Adrenal gland (tissue), 12 donors: ENCODE data around the gene RALGAPB. TPM values are rescaled to one million over a fixed set of nuclear protein-coding genes. Genes with fewer than 3 reads are reported as not detected.

Experiments
- DNase-seq, 7 donors: peaks; one replicate each; pipeline ENCODE4 v3.0.0-alpha.2; 2019 to 2020
- H3K27ac ChIP-seq, 5 donors: fragments of 200-600 bp; sonication (generic) in 4 of 5; 1 replicate in 3 of 5; 2 replicates in 2 of 5; pipeline versions ENCODE4 v1.5.1 to v1.8.0; 2016 to 2020; ENCODE audit warnings: mild to moderate bottlenecking in 1 of 5
- H3K27me3 ChIP-seq: fragments of 200-600 bp; 2 replicates; pipeline ENCODE4 v1.8.0; 2021
- H3K36me3 ChIP-seq, 2 donors: fragments of 200-600 bp; replicated peaks in 1 of 2; 1 replicate in 1 of 2; 2 replicates in 1 of 2; pipeline versions ENCODE4 v1.5.1 to v1.8.0; 2018 to 2022
- H3K4me1 ChIP-seq, 2 donors: fragments of 200-600 bp; replicated peaks in 1 of 2; 1 replicate in 1 of 2; 2 replicates in 1 of 2; pipeline versions ENCODE4 v1.5.1 to v1.8.0; 2018 to 2021
- H3K4me3 ChIP-seq, 4 donors: fragments of 200-600 bp; sonication (generic) in 3 of 4; one replicate each; pipeline ENCODE4 v1.5.1; 2016 to 2018
- H3K9me3 ChIP-seq, 3 donors: fragments of 200-600 bp; sonication (generic) in 1 of 3; replicated peaks in 1 of 3; 1 replicate in 2 of 3; 2 replicates in 1 of 3; pipeline versions ENCODE4 v1.5.1 to v1.8.0; 2016 to 2021
- CTCF ChIP-seq, 6 experiments: fragments of 450-650 bp in 4 of 6; fragments of 200-600 bp in 2 of 6; sonication (generic) in 1 of 6; IDR thresholded peaks; 1 replicate in 5 of 6; 2 replicates in 1 of 6; pipeline versions ENCODE4 v1.5.1 to v1.8.0; 2016 to 2021; ENCODE audit warnings: antibody characterized with exemption in 6 of 6, mild to moderate bottlenecking in 2 of 6, moderate library complexity in 1 of 6
- POLR2A ChIP-seq, 2 donors: fragments of 450-650 bp; IDR thresholded peaks; one replicate each; pipeline ENCODE4 v1.6.1; 2017; ENCODE audit warnings: antibody characterized with exemption in 2 of 2, mild to moderate bottlenecking in 2 of 2, moderate library complexity in 1 of 2
- WGBS, 4 donors: extraction: QIAGEN DNeasy Blood & Tissue Kit in 2 of 4; methylation state at CpG; one replicate each; pipeline versions ENCODE4 v1.1.5 to v1.1.7; 2013 to 2017; 5-methylcytosine and 5-hydroxymethylcytosine counted together
- intact Hi-C, 2 donors: fragments of 100-400 bp; cut with DNase I; formaldehyde crosslinking; loops; one replicate each; pipeline versions ENCODE4 v1.14.1 to v1.15.0; 2022 to 2023
- polyA plus RNA-seq, 3 donors: library from polyadenylated mRNA; stranded (reverse); fragments of 200-250 nt in 2 of 3; fragments of 350-450 nt in 1 of 3; fragmentation: Illumina TruSeq in 1 of 3; extraction: RNeasy Lipid Tissue Mini Kit (QIAGEN cat#74804) in 1 of 3; gene quantifications; one replicate each; pipeline ENCODE4 v1.2.3, GENCODE V29; 2013 to 2014
- total RNA-seq, 9 donors: library from RNA; depleted of rRNA in 4 of 9; stranded (reverse); fragments of >200 nt in 4 of 9; fragments of 120-200 nt in 1 of 9; fragmentation: NEBNext Ultra II Directional in 1 of 9; extraction: Animal tissue kit (Norgen Biotek cat#: 25700) in 1 of 9; gene quantifications; one replicate each; pipeline versions ENCODE4 v1.1.0 to v1.2.4, GENCODE V29; 2013 to 2023
- donor health status: healthy with polysubstance abuse.
- donor health status: Bipolar disorder and iron deficiency.
- donor health status: DM: yes; HTN: yes; CAD: no.
- donor health status: DM: no; HTN: no; CAD: no.
- donor health status: DM: no; HTN: no; CAD: no.
- donor health status: DM: yes; HTN: yes; CAD: no.

The RALGAPB gene
- total and polyA plus RNA-seq, 12 donors = 11.7 to 44.7 (median 31.7) TPM

- H3K4me1 ChIP-seq = no peaks in the 10 kb centered on the region
- no peak overlapping the region for H3K27ac ChIP-seq
- WGBS, 4 donors = 60 to 73% (median 69%) methylated on average over 9 of the region's 9 CpGs
- TF ChIP-seq POLR2A (IDR thresholded peaks at IDR 0.05) (no peak), CTCF (IDR thresholded peaks at IDR 0.05) (no peak)
- no peaks in the 10 kb centered on the region for H3K36me3 ChIP-seq
- H3K27me3 ChIP-seq = peaks cover 17% of the 10 kb centered on the region
- DNase-seq = no peak
- intact Hi-C loops = no loop called here
- H3K9me3 ChIP-seq = no peaks in the 10 kb centered on the region
- no peak overlapping the region for H3K4me3 ChIP-seq
Measured at GRCh38 chr20:38620441-38620840, 147.8 kb downstream of the RALGAPB start.

- H3K27me3 ChIP-seq = peaks cover 5% of the 10 kb centered on the region
- 62 to 65% (median 63%) methylated on average over 3 to 4 of the region's 4 CpGs for WGBS, 4 donors
- DNase-seq = no peak
- TF ChIP-seq POLR2A (IDR thresholded peaks at IDR 0.05) = no peak
- TF ChIP-seq CTCF (IDR thresholded peaks at IDR 0.05) = no peak
- intact Hi-C loops = no loop called here
- H3K4me1 ChIP-seq = no peaks in the 10 kb centered on the region
- H3K4me3 ChIP-seq = no peak overlapping the region
- no peaks in the 10 kb centered on the region for H3K9me3 ChIP-seq
- H3K27ac ChIP-seq = no peak overlapping the region
- no peaks in the 10 kb centered on the region for H3K36me3 ChIP-seq
Measured at GRCh38 chr20:38623061-38623460, 150.4 kb downstream of the RALGAPB start.

GRCh38 chr20:38624084-38624483 is 151.4 kb downstream of the RALGAPB start:
- TF ChIP-seq POLR2A (IDR thresholded peaks at IDR 0.05) (no peak), CTCF (IDR thresholded peaks at IDR 0.05) (no peak)
- no peaks in the 10 kb centered on the region for H3K4me1 ChIP-seq
- H3K4me3 ChIP-seq = no peak overlapping the region
- no peaks in the 10 kb centered on the region for H3K9me3 ChIP-seq
- H3K27ac ChIP-seq = no peak overlapping the region
- 87 to 95% (median 91%) methylated on average over 2 of the region's 2 CpGs for WGBS, 4 donors
- H3K36me3 ChIP-seq = no peaks in the 10 kb centered on the region
- DNase-seq = no peak
- intact Hi-C loops = no loop called here
- H3K27me3 ChIP-seq = no peaks in the 10 kb centered on the region

- TF ChIP-seq POLR2A (IDR thresholded peaks at IDR 0.05) = no peak
- no peak for TF ChIP-seq CTCF (IDR thresholded peaks at IDR 0.05)
- H3K4me1 ChIP-seq = no peaks in the 10 kb centered on the region
- intact Hi-C loops = no loop called here
- no peak overlapping the region for H3K4me3 ChIP-seq
- H3K9me3 ChIP-seq = no peaks in the 10 kb centered on the region
- H3K27me3 ChIP-seq = no peaks in the 10 kb centered on the region
- H3K27ac ChIP-seq = no peak overlapping the region
- no peak for DNase-seq
- H3K36me3 ChIP-seq = no peaks in the 10 kb centered on the region
Measured at GRCh38 chr20:38625896-38626295, 153.3 kb downstream of the RALGAPB start.
